Liver (tissue), 9 donors: ENCODE results near the gene MYO3B. TPM values are rescaled to one million over a fixed set of nuclear protein-coding genes. Genes with fewer than 3 reads are reported as not detected.

ENCODE experiments used
- DNase-seq: peaks from one replicate; pipeline ENCODE4 v3.0.0-alpha.2; 2017; ENCODE audit warnings: low spot score
- H3K27ac ChIP-seq, 2 donors: one replicate each; pipeline ENCODE4 v1.7.0; 2013; ENCODE audit warnings: inconsistent platforms in 2 of 2, low read length in 2 of 2, control low read depth in 1 of 2, low read depth in 1 of 2, mild to moderate bottlenecking in 1 of 2
- H3K27me3 ChIP-seq, 4 donors: one replicate each; pipeline versions ENCODE4 v1.6.1 to v1.7.0; 2013; ENCODE audit warnings: low read length in 3 of 4, inconsistent platforms in 1 of 4, mild to moderate bottlenecking in 1 of 4, moderate library complexity in 1 of 4; ENCODE audit not compliant: control insufficient read depth in 4 of 4, insufficient read depth in 4 of 4
- H3K36me3 ChIP-seq, 4 donors: one replicate each; pipeline versions ENCODE4 v1.6.1 to v1.7.0; 2013; ENCODE audit warnings: low read length in 3 of 4, mild to moderate bottlenecking in 3 of 4, low read depth in 1 of 4, moderate library complexity in 1 of 4; ENCODE audit not compliant: control insufficient read depth in 4 of 4, insufficient read depth in 3 of 4
- H3K4me1 ChIP-seq, 4 donors: one replicate each; pipeline versions ENCODE4 v1.6.1 to v1.7.0; 2013; ENCODE audit warnings: low read length in 3 of 4, mild to moderate bottlenecking in 3 of 4, moderate library complexity in 1 of 4; ENCODE audit not compliant: control insufficient read depth in 4 of 4, insufficient read depth in 4 of 4
- H3K4me3 ChIP-seq, 3 donors: one replicate each; pipeline versions ENCODE4 v1.6.1 to v1.7.0; 2013; ENCODE audit warnings: low read length in 3 of 3, control low read depth in 1 of 3, low read depth in 1 of 3, mild to moderate bottlenecking in 1 of 3
- H3K9ac ChIP-seq, 2 donors: one replicate each; pipeline ENCODE4 v1.7.0; 2013; ENCODE audit warnings: low read length in 2 of 2, mild to moderate bottlenecking in 2 of 2, moderate library complexity in 2 of 2, control low read depth in 1 of 2, low read depth in 1 of 2
- H3K9me3 ChIP-seq, 4 donors: one replicate each; pipeline versions ENCODE4 v1.6.1 to v1.7.0; 2013; ENCODE audit warnings: low read length in 3 of 4; ENCODE audit not compliant: control insufficient read depth in 4 of 4
- ATF3 ChIP-seq: IDR thresholded peaks from 2 replicates; pipeline ENCODE4 v1.6.1; 2016; ENCODE audit warnings: antibody characterized with exemption
- CTCF ChIP-seq: fragments of 150-350 bp; IDR thresholded peaks from 2 replicates; pipeline ENCODE4 v1.5.1; 2017; ENCODE audit warnings: improper control_type of control experiment, low read depth, low read length; ENCODE audit not compliant: missing input control
- FOXA1 ChIP-seq: IDR thresholded peaks from 2 replicates; pipeline ENCODE4 v1.6.1; 2016; ENCODE audit warnings: antibody characterized with exemption
- FOXA2 ChIP-seq: IDR thresholded peaks from 2 replicates; pipeline ENCODE4 v1.6.1; 2016; ENCODE audit warnings: antibody characterized with exemption
- JUND ChIP-seq, 2 donors: IDR thresholded peaks; 2 replicates each; pipeline ENCODE4 v1.6.1; 2016; ENCODE audit warnings: antibody characterized with exemption in 2 of 2
- NR2F2 ChIP-seq: IDR thresholded peaks from 2 replicates; pipeline ENCODE4 v1.6.1; 2016; ENCODE audit warnings: antibody characterized with exemption
- RAD21 ChIP-seq, 2 donors: IDR thresholded peaks; 2 replicates each; pipeline ENCODE4 v1.6.1; 2016; ENCODE audit warnings: antibody characterized with exemption in 2 of 2, mild to moderate bottlenecking in 2 of 2
- YY1 ChIP-seq: IDR thresholded peaks from 2 replicates; pipeline ENCODE4 v1.6.1; 2016; ENCODE audit warnings: antibody characterized with exemption, mild to moderate bottlenecking
- WGBS: extraction: QIAGEN DNeasy Blood & Tissue Kit; methylation state at CpG from one replicate; pipeline ENCODE4 v1.1.7; 2013; 5-methylcytosine and 5-hydroxymethylcytosine counted together
- polyA plus RNA-seq, 2 donors: library from polyadenylated mRNA; stranded (reverse) in 1 of 2; unstranded in 1 of 2; fragments of 200-250 nt in 1 of 2; fragments of >200 nt in 1 of 2; fragmentation: Nextera tagmentation in 1 of 2; extraction: Ambion mirVana in 1 of 2; gene quantifications; one replicate each; pipeline versions ENCODE4 v1.2.1 to v1.2.3, GENCODE V29; 2013 to 2015
- total RNA-seq, 2 donors: library from RNA; depleted of rRNA; stranded (reverse); fragments of >200 nt; gene quantifications; one replicate each; pipeline ENCODE4 v1.2.3, GENCODE V29; 2014
- TF ChIP-seq, protein P1 (sequence below): IDR thresholded peaks from 2 replicates; pipeline ENCODE4 v1.6.1; 2016; ENCODE audit warnings: antibody characterized with exemption, mild to moderate bottlenecking
- donor health status: healthy.
- donor health status: healthy.
- donor health status: healthy.
- donor health status: healthy.
- donor health status: healthy.

MYO3B gene
- total and polyA plus RNA-seq, 4 donors, result under 0.01 to 0.05 TPM; not detected in 2

DNA sequence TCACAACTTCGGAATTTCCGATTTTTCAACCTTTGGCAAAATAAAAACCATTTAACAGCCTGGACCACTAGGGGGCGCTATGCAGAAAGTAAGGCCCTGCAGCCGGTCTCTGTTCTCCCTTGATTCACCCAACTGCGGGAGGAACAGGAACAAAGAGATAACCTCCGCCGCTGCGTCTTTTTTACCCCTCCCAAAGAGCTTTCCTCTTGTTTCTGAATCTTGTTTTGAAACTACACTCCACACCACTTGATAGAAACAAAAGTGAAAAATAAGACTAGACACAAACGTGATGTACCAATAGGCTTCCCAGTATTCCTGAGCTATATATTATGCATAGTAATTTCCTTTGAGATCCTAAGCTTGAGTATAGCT, 231.2 kb downstream of the MYO3B start:
- WGBS, result 3% methylated on average over 9 of the region's 9 CpGs
- Histone ChIP-seq H3K4me3 (peak overlapping the region in 1 of 3 donors; percentile 7), H3K9me3 (no peaks in the 10 kb centered on the region), H3K27me3 (no peaks in the 10 kb centered on the region), H3K27ac (no peak overlapping the region), H3K9ac (no peak overlapping the region), H3K36me3 (no peaks in the 10 kb centered on the region), H3K4me1 (peaks cover 0 to 3% (median under 1%) of the 10 kb centered on the region in 4 donors)
- TF ChIP-seq ATF3, result no peak
- peak; percentile 94 to 96 for TF ChIP-seq RAD21 (IDR thresholded peaks at IDR 0.05)
- no peak for TF ChIP-seq YY1
- peak; percentile 82 for TF ChIP-seq CTCF
- peak; percentile 79 for DNase-seq

DNA sequence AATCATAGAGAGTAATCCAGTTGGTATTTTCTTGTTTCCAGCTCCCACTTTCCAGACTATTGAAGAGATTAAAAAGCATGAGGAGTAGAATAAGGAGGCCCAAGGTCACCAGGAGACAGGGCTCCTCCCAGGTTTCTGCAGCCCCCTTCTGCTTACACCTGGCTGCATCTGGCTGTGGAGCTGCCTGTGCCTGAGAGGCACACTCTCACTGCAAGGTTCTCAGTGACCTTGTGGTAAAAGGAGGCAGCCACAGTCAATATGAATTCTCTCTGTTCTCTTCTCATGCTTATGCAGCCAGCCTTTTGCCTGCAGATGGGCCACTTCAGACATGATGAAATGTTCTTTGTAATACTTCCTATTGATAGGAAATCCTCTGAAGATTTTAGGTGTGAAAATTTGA, 233.7 kb downstream of the MYO3B start:
- Histone ChIP-seq H3K27me3 (no peaks in the 10 kb centered on the region), H3K36me3 (no peaks in the 10 kb centered on the region), H3K4me1 (peaks cover 0 to 3% (median under 1%) of the 10 kb centered on the region in 4 donors), H3K27ac (no peak overlapping the region), H3K9ac (no peak overlapping the region), H3K9me3 (no peaks in the 10 kb centered on the region), H3K4me3 (no peak overlapping the region)
- TF ChIP-seq FOXA1, result no peak
- TF ChIP-seq NR2F2, result no peak
- no peak for TF ChIP-seq JUND (IDR thresholded peaks at IDR 0.05)
- TF ChIP-seq FOXA2, result no peak
- DNase-seq, result no peak

DNA sequence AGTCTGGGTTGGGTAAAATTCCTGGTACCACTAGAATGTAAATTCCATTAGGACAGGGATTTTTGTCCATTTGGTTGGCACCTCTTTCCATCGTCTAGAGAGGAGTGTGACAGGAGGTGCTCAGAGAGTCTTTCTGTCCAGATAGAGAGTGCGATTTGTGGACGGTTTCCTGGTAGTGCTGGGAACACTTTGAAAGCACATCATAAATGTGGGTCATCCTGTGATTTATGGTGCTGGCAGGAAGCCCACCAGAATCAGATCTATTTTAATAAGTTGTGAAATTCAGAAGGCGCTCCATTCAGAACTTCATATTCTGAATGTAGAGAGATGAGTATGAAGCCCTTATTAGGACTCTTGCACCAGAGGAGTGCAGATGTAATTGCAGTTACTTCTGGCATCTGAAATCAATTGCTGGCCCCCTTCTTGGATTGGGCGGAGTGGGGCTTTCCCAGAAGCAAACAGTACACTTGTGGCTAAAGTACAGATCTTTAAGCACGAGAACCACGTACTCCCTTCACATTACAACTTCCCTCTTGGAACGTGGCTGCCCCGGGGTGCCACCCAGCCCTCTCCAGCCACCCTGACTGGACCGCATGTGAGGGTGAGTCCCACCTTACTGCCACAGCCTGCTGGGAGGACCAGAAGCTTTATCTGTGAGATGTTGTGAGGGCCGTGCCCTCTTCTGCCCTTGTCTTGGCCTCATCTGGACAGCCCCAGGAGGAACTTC, 243.2 kb downstream of the MYO3B start:
- Histone ChIP-seq H3K27ac (no peak overlapping the region), H3K4me1 (peaks cover 0 to 5% (median 2%) of the 10 kb centered on the region in 4 donors), H3K36me3 (no peaks in the 10 kb centered on the region), H3K9ac (no peak overlapping the region), H3K27me3 (no peaks in the 10 kb centered on the region), H3K4me3 (no peak overlapping the region), H3K9me3 (no peaks in the 10 kb centered on the region)
- WGBS, result 74% methylated on average over 11 of the region's 11 CpGs
- DNase-seq, result no peak
- TF ChIP-seq, protein P1, sequence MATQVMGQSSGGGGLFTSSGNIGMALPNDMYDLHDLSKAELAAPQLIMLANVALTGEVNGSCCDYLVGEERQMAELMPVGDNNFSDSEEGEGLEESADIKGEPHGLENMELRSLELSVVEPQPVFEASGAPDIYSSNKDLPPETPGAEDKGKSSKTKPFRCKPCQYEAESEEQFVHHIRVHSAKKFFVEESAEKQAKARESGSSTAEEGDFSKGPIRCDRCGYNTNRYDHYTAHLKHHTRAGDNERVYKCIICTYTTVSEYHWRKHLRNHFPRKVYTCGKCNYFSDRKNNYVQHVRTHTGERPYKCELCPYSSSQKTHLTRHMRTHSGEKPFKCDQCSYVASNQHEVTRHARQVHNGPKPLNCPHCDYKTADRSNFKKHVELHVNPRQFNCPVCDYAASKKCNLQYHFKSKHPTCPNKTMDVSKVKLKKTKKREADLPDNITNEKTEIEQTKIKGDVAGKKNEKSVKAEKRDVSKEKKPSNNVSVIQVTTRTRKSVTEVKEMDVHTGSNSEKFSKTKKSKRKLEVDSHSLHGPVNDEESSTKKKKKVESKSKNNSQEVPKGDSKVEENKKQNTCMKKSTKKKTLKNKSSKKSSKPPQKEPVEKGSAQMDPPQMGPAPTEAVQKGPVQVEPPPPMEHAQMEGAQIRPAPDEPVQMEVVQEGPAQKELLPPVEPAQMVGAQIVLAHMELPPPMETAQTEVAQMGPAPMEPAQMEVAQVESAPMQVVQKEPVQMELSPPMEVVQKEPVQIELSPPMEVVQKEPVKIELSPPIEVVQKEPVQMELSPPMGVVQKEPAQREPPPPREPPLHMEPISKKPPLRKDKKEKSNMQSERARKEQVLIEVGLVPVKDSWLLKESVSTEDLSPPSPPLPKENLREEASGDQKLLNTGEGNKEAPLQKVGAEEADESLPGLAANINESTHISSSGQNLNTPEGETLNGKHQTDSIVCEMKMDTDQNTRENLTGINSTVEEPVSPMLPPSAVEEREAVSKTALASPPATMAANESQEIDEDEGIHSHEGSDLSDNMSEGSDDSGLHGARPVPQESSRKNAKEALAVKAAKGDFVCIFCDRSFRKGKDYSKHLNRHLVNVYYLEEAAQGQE, result no peak
